Femur (tissue), 1 donor: ENCODE measurements around the gene CCL4.

Experiments
- DNase-seq: peaks from one replicate; pipeline ENCODE4 v3.0.0-alpha.2; 2017

Gene CCL4

DNA sequence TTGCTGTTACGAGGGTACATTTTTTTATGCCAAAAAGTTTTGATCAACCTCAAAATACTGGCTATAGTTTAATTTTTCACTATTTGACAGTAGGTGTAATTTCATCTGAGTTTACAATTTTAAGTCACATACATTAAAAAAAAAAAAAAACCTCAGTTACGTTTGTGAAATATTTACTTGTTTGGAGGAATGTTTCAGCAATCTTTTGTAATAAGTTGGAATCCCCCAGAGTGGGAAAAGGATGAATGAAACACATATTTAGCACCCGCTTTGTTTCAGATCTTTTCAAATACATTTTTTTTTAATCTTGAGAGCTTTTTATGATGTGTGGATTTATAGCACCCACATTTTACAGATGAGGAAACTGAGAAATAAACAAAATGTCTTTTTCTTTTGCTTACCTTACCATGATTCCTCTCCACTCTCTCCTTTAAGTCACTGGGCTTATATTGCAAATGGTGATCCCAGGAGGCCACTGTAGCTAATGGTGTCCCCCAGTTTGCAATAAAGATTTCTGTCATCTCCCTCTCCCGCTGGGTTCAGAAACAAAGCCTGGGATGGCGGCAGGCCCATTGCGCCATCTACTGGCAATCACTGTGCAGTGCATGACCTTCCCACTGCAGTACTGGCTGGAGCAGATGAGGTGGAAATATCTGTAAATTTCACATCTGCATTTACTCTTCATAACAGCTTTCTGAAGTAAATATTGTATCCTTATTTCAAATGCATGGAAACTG lies 45.1 kb downstream of the CCL4 start:
- DNase-seq, result peak; percentile 75

DNA sequence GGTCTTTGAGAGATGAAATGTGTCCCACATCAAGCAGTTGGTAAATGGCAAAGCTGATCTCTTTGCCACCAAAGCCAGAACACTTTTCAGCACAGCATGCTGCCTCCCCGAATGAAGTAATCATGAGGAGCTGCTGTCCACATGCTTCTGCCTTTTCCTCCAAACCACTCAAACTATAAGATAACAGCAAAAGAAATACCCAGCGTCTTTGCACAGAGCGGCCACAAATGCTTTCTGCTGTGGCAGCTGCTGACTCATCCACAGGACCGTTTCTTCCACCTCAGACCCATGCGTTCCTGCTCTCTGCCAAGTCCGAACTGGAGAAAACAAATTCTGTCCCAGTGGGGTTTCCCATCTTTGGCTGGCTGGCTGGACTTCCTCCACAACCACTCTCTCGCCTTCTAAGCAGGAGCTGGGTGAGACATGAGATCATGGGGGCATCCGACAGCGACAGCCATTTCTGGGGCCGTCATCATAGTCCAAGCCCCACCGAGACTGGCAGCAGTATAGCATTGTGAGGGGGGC lies 45.7 kb downstream of the CCL4 start:
- no peak for DNase-seq

DNA sequence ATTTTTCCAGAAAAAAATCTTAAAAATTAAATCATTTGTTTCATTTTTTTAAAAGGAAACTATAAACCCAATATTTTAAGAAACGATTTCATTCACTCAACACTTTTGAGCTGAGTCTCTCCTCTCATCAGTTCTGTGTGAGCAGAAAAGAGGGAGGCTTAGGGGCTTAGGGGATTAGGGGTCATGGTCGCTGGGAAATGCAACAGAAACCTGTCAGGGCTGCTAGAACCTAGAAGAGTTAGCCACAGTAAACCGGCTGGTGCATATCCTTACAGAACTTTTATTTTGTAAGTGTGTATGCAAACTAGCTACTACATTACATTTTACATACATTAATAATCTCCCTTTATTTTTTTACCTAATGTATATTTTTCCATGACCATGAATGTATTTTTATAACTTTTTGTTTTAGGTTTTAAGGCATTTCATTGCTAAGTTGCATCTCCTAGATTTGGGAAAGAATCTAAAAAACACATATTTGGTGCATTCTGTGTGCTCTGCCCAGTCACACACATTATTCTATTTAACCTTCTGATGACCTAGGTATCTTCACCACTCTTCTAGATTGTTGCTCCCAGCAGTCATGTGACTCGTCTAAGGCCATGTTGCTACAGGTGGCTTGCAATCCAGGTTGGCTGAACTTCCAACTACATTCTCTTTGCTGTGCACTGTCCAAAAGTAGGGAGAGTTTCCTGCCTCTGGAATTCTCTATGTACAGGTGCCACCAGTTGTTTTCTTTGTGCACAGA lies 48.4 kb downstream of the CCL4 start:
- no peak for DNase-seq

DNA sequence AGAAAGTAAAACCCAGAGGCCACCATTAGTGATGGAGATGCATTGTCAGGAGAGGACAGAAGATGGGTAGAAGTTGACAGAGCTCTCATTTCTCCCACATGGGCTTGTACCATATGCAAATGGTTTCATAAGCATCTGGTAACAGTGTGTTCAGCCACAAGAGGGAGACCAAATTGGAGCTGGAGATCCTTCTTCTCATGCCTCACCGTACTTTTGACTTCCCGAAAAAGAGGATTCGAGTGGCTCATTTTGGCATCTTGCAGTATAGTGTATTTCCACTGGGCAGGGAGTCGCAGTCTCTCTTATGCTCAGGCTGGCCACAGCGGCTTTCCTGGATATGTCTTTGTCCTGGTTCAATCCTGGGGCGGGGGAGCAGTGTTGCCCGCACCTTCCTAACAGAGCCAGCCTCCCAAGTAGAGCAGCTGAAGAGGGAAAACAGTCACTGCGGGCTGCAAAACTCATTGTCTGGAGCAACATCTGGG lies 49.1 kb downstream of the CCL4 start:
- DNase-seq, result no peak

DNA sequence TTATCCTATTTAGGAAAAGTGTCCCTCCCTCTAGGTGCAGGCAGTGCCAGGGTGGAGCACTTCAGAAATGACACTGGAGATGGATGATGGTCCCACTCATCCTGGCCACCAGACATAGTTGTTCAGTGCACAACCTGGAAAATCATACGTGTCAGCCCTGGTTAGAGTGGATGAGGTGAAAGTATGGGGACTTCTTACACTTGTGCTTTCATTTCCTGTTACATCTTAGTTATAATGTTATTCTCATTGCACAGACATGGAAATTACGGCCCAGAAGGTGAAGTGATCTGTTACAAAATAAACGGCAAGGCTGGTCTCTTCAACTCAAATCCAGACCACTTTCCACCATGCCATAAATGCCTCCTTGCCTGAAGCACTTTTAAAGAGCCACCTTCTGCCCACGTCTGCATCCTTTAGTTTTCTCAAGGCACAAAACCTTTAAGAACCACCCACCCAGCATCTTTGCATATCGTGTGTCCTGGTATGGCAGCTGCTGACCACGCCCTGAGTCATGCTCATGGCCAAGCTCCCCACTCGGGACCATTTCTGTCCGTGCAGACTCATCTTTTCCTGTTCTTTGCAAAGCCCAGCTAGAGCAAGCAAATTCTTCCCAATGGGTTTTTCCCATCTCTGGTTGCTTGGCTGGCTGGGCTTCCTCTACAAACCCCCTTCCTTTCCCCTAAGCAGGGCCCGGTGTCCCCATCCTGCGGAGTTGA lies 50.4 kb downstream of the CCL4 start:
- DNase-seq, result no peak
